H1 (cell line): ENCODE measurements around the gene UFSP1. TPM values are rescaled to one million over a fixed set of nuclear protein-coding genes. Genes with fewer than 3 reads are reported as not detected.
A peak's percentile ranks its signal among the peaks of the same experiment; 100 is the strongest.

ENCODE experiments used
- CTCF ChIA-PET: fragments of 300-600 bp; sonication (Branson Sonifier 250); formaldehyde crosslinking; loops from one replicate; lab custom pipeline; 2021; ENCODE audit not compliant: partially characterized antibody; lab: Charles Lee
- POLR2A ChIA-PET: fragments of 300-600 bp; sonication (Branson Sonifier 250); formaldehyde crosslinking; loops from one replicate; lab custom pipeline; 2021; ENCODE audit warnings: inconsistent platforms; ENCODE audit not compliant: partially characterized antibody; lab: Charles Lee
- DNase-seq, 2 experiments: peaks; one replicate each; pipeline versions ENCODE4 v3.0.0 to v3.0.0-alpha.2; 2010 to 2022; ENCODE audit warnings: low spot score in 2 of 2, low read depth in 1 of 2, mixed read lengths in 1 of 2
- FAIRE-seq: peaks from 2 replicates; lab custom pipeline; 2011; peaks lifted over from hg19 to GRCh38; lab: Jason Lieb, UNC
- H2AFZ ChIP-seq: 2 replicates; pipeline ENCODE4 v1.8.1; 2012; ENCODE audit warnings: low read length, inconsistent platforms
- H2AK5ac ChIP-seq: 2 replicates; pipeline ENCODE4 v1.6.1; 2013; ENCODE audit warnings: low read depth, low read length
- H2BK120ac ChIP-seq: replicated peaks from 2 replicates; pipeline ENCODE3; 2013; ENCODE audit warnings: low read depth, low read length, inconsistent platforms
- H2BK12ac ChIP-seq: 2 replicates; pipeline ENCODE4 v1.6.1; 2013; ENCODE audit warnings: low read depth, low read length
- H2BK15ac ChIP-seq: 2 replicates; pipeline ENCODE4 v1.6.1; 2013; ENCODE audit warnings: low read length
- H2BK20ac ChIP-seq: 2 replicates; pipeline ENCODE4 v1.6.1; 2013; ENCODE audit warnings: low read length
- H2BK5ac ChIP-seq: 2 replicates; pipeline ENCODE4 v1.6.1; 2013; ENCODE audit warnings: low read depth, low read length
- H3K14ac ChIP-seq: 2 replicates; pipeline ENCODE4 v1.6.1; 2013; ENCODE audit warnings: inconsistent platforms; ENCODE audit not compliant: insufficient read length
- H3K18ac ChIP-seq: 2 replicates; pipeline ENCODE4 v1.6.1; 2013; ENCODE audit warnings: low read length; ENCODE audit errors: extremely low read depth
- H3K23ac ChIP-seq: 2 replicates; pipeline ENCODE4 v1.6.1; 2013; ENCODE audit warnings: inconsistent platforms; ENCODE audit not compliant: insufficient read length
- H3K23me2 ChIP-seq: 2 replicates; pipeline ENCODE4 v1.6.1; 2013; ENCODE audit warnings: low read depth, low read length
- H3K27ac ChIP-seq: 2 replicates; pipeline ENCODE4 v1.6.1; 2011; ENCODE audit warnings: low read depth, low read length, inconsistent platforms
- H3K27me3 ChIP-seq, 4 experiments: replicated peaks in 1 of 4; 1 replicate in 1 of 4; 2 replicates in 3 of 4; pipeline versions ENCODE4 v1.6.1 to v1.8.1; 2011 to 2013; ENCODE audit warnings: low read length in 3 of 4, mild to moderate bottlenecking in 3 of 4, inconsistent platforms in 2 of 4, mixed read lengths in 2 of 4, moderate library complexity in 1 of 4; ENCODE audit not compliant: control insufficient read depth in 3 of 4, insufficient read depth in 3 of 4; ENCODE audit errors: extremely low read depth in 1 of 4
- H3K36me3 ChIP-seq, 4 experiments: 2 replicates each; pipeline versions ENCODE4 v1.6.1 to v1.8.1; 2011 to 2013; ENCODE audit warnings: mild to moderate bottlenecking in 4 of 4, low read length in 3 of 4, moderate library complexity in 2 of 4, control low read depth in 1 of 4, inconsistent platforms in 1 of 4; ENCODE audit not compliant: insufficient read depth in 4 of 4, control insufficient read depth in 2 of 4
- H3K4ac ChIP-seq: replicated peaks from 2 replicates; pipeline ENCODE3; 2013; ENCODE audit warnings: low read length, low read depth, mixed read lengths, inconsistent platforms; ENCODE audit not compliant: insufficient read length
- H3K4me1 ChIP-seq, 4 experiments: replicated peaks in 1 of 4; 1 replicate in 1 of 4; 2 replicates in 3 of 4; pipeline versions ENCODE4 v1.6.1 to v1.8.1; 2011 to 2013; ENCODE audit warnings: low read length in 3 of 4, inconsistent platforms in 2 of 4, mixed read lengths in 1 of 4; ENCODE audit not compliant: insufficient read depth in 4 of 4, control insufficient read depth in 3 of 4
- H3K4me2 ChIP-seq, 2 experiments: 2 replicates each; pipeline versions ENCODE4 v1.6.1 to v1.8.1; 2011 to 2013; ENCODE audit warnings: low read depth in 2 of 2, low read length in 2 of 2, control low read depth in 1 of 2, inconsistent platforms in 1 of 2, mild to moderate bottlenecking in 1 of 2; ENCODE audit not compliant: insufficient read depth in 1 of 2
- H3K4me3 ChIP-seq, 4 experiments: fragments of 200-600, 300-600 bp in 1 of 4; sonication (generic), shearing (Covaris generic), sonication (Bioruptor Twin) in 1 of 4; 2 replicates each; pipeline versions ENCODE4 v1.5.1 to v1.8.1; 2011 to 2016; ENCODE audit warnings: low read length in 4 of 4, low read depth in 3 of 4, control low read depth in 2 of 4, inconsistent platforms in 2 of 4, mild to moderate bottlenecking in 2 of 4, mixed read lengths in 1 of 4, moderate library complexity in 1 of 4; ENCODE audit not compliant: insufficient read depth in 2 of 4; ENCODE audit errors: extremely low read depth in 1 of 4
- H3K56ac ChIP-seq: replicated peaks from 2 replicates; pipeline ENCODE3; 2013; ENCODE audit warnings: low read depth, mild to moderate bottlenecking, mixed read lengths, low read length, inconsistent platforms; ENCODE audit not compliant: insufficient read length
- H3K79me1 ChIP-seq: 2 replicates; pipeline ENCODE4 v1.6.1; 2013; ENCODE audit warnings: low read depth, low read length, control low read depth
- H3K79me2 ChIP-seq, 2 experiments: 2 replicates each; pipeline versions ENCODE4 v1.6.1 to v1.8.1; 2012 to 2013; ENCODE audit warnings: low read length in 2 of 2, mild to moderate bottlenecking in 2 of 2, inconsistent platforms in 1 of 2; ENCODE audit not compliant: insufficient read depth in 2 of 2, control insufficient read depth in 1 of 2
- H3K9ac ChIP-seq, 4 experiments: replicated peaks in 1 of 4; 1 replicate in 1 of 4; 2 replicates in 3 of 4; pipeline versions ENCODE4 v1.6.1 to v1.8.1; 2011 to 2013; ENCODE audit warnings: low read depth in 3 of 4, low read length in 3 of 4, control low read depth in 2 of 4, mild to moderate bottlenecking in 2 of 4, moderate library complexity in 2 of 4, inconsistent platforms in 1 of 4; ENCODE audit errors: extremely low read depth in 1 of 4
- H3K9me3 ChIP-seq, 2 experiments: 2 replicates each; pipeline versions ENCODE4 v1.6.1 to v1.8.1; 2012 to 2013; ENCODE audit warnings: mild to moderate bottlenecking in 2 of 2, moderate library complexity in 2 of 2, control low read depth in 1 of 2, inconsistent platforms in 1 of 2, low read depth in 1 of 2, low read length in 1 of 2, mixed read lengths in 1 of 2; ENCODE audit not compliant: insufficient read depth in 2 of 2
- H4K20me1 ChIP-seq, 2 experiments: replicated peaks in 1 of 2; 2 replicates each; pipeline versions ENCODE3 to v1.8.1; 2011 to 2013; ENCODE audit warnings: inconsistent platforms in 2 of 2, low read length in 2 of 2, mild to moderate bottlenecking in 1 of 2; ENCODE audit not compliant: insufficient read depth in 2 of 2, control insufficient read depth in 1 of 2
- H4K5ac ChIP-seq: 2 replicates; pipeline ENCODE4 v1.6.1; 2013; ENCODE audit warnings: low read length, low read depth, mixed read lengths, inconsistent platforms; ENCODE audit not compliant: insufficient read length
- H4K8ac ChIP-seq: 2 replicates; pipeline ENCODE4 v1.8.0; 2013; ENCODE audit warnings: mild to moderate bottlenecking, moderate library complexity, low read length, inconsistent platforms; ENCODE audit not compliant: insufficient read depth; ENCODE audit errors: extremely low read depth
- H4K91ac ChIP-seq: replicated peaks from 2 replicates; pipeline ENCODE3; 2013; ENCODE audit warnings: low read length, mixed read lengths, inconsistent platforms; ENCODE audit not compliant: insufficient read length
- ATF3 ChIP-seq: IDR thresholded peaks from 2 replicates; pipeline ENCODE4 v1.6.1; 2011; ENCODE audit warnings: low read depth, mild to moderate bottlenecking, low read length; ENCODE audit not compliant: insufficient read depth
- EZH2 ChIP-seq: fragments of 200-600 bp; sonication (generic); IDR thresholded peaks from 2 replicates; pipeline ENCODE4 v1.7.1; 2012; ENCODE audit warnings: low read depth, mild to moderate bottlenecking, moderate library complexity, low read length, inconsistent platforms; ENCODE audit not compliant: severe bottlenecking
- JUND ChIP-seq: IDR thresholded peaks from 2 replicates; pipeline ENCODE4 v1.6.1; 2011; ENCODE audit warnings: mild to moderate bottlenecking, improper control_type of control experiment, low read length
- RFX5 ChIP-seq: IDR thresholded peaks from 2 replicates; pipeline ENCODE4 v1.6.1; 2011; ENCODE audit warnings: low read depth, low read length, improper control_type of control experiment, borderline replicate concordance
- SIRT6 ChIP-seq: IDR thresholded peaks from one replicate; pipeline ENCODE4 v1.7.1; 2012; ENCODE audit warnings: low read length, inconsistent platforms
- SP1 ChIP-seq: IDR thresholded peaks from 2 replicates; pipeline ENCODE4 v1.6.1; 2011; ENCODE audit warnings: low read depth, low read length
- SUZ12 ChIP-seq: fragments of 200-600 bp; sonication (generic); IDR thresholded peaks from 2 replicates; pipeline ENCODE4 v1.6.1; 2012; ENCODE audit warnings: mild to moderate bottlenecking, inconsistent platforms, low read length, moderate library complexity, mixed read lengths
- ZNF274 ChIP-seq: IDR thresholded peaks from 2 replicates; pipeline ENCODE4 v1.7.0; 2012; ENCODE audit warnings: low read length, borderline replicate concordance; ENCODE audit errors: extremely low read depth
- WGBS, 2 experiments: shearing (Covaris generic) in 1 of 2; methylation state at CpG; one replicate each; pipeline versions ENCODE4 v1.1.6 to v1.1.7; 2013 to 2015; ENCODE audit warnings: low lambda C conversion rate in 2 of 2, mixed read lengths in 2 of 2, inconsistent platforms in 1 of 2, low coverage in 1 of 2, missing lambda C conversion rate in 1 of 2; ENCODE audit not compliant: insufficient replicate concordance in 2 of 2, insufficient coverage in 1 of 2, insufficient read length in 1 of 2; ENCODE audit errors: extremely low coverage in 1 of 2, missing lambda C conversion rate in 1 of 2; 5-methylcytosine and 5-hydroxymethylcytosine counted together
- polyA plus RNA-seq, 7 experiments: library from polyadenylated mRNA; depleted of rRNA in 3 of 7; stranded (reverse) in 5 of 7; unstranded in 2 of 7; fragments of >200 nt in 5 of 7; fragments of 200-250 nt in 2 of 7; gene quantifications; 1 replicate in 5 of 7; 2 replicates in 1 of 7; 4 replicates in 1 of 7; pipeline versions ENCODE4 v1.2.1 to v1.2.3, GENCODE V29; 2011 to 2013; ENCODE audit warnings: missing spikeins in 2 of 7, mixed read lengths in 2 of 7
- total RNA-seq: library from RNA; stranded (reverse); fragmentation: NEBNext Ultra II Directional; extraction: Animal tissue kit (Norgen Biotek cat#: 25700); gene quantifications from 2 replicates; pipeline ENCODE4 v1.2.1, GENCODE V29; 2021
- TF ChIP-seq, protein P1 (sequence below): IDR thresholded peaks from 2 replicates; pipeline ENCODE4 v1.6.1; 2012; ENCODE audit warnings: low read length, inconsistent platforms

UFSP1 gene
- total and polyA plus RNA-seq, 2 of the 8 experiments (the other 6 are each of a cell fraction or from before 2014, with no cell fraction given): 1.6 to 4.3 TPM

DNA sequence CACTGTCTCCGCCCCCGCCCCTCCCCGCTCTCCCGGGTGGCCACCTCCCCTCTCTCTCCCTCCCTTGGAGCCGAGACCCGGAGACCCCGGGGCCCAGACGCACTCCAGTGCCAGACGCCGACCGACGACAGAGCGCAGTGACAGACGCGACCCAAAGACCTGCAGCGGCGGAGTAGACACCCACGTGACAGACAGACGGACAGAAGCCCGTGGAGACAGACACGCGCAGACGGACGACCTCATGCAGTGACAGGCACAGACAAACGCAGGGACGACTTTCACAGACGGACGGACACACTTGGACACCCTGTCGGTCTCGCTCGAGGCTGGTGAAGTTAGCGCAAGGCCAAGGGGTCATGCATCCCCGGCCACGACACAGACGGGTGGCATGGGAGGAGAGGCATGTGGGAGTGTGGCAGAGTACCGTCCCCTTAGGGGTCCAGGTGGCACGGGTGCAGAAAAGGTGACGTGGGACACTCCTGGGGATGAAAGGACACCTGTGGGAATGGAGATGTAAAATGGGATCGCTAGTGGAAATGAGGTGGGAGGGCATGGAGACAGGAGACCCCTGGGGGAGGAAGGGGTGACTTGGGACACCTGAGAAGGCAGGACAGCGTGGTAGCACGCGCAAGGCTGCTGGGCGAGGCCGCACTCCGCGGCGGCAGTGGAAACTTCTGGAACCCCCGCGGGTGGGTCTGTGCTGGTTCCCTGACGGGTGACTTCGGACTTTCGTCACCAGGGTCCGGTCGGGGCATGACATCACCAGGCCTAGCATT, 6.6 kb upstream of the UFSP1 start:
- H3K4me1 ChIP-seq: peaks cover 0 to 10% (median 6%) of the 10 kb centered on the region in 4 experiments; a peak in 6 of 7 replicates
- H3K4me2 ChIP-seq: peak overlapping the region; percentile 61 to 74
- H3K56ac ChIP-seq: no peak overlapping the region
- H3K23me2 ChIP-seq: peaks cover 6% of the 10 kb centered on the region; the same call in 1 of the 2 replicates
- no peak overlapping the region for H4K8ac ChIP-seq
- H2BK15ac ChIP-seq: peak overlapping the region; percentile 75; the same call in 1 of the 2 replicates
- no peaks in the 10 kb centered on the region for H3K79me2 ChIP-seq
- peak overlapping the region; percentile 65 for H3K4ac ChIP-seq
- no peak overlapping the region for H2AFZ ChIP-seq
- H4K20me1 ChIP-seq: peaks cover 0 to 5% of the 10 kb centered on the region in 2 experiments
- H3K23ac ChIP-seq: no peak overlapping the region
- H2BK12ac ChIP-seq: peak overlapping the region; percentile 9; the same call in 1 of the 2 replicates
- no peak overlapping the region for H2BK120ac ChIP-seq
- no peak overlapping the region for H3K9ac ChIP-seq
- no peaks in the 10 kb centered on the region for H3K79me1 ChIP-seq
- peak overlapping the region; percentile 11; the same call in 1 of the 2 replicates for H3K18ac ChIP-seq
- no peak overlapping the region for H2AK5ac ChIP-seq
- no peak overlapping the region for H3K27ac ChIP-seq
- no peaks in the 10 kb centered on the region for H3K36me3 ChIP-seq
- POLR2A ChIA-PET: interaction anchor here (0.5 to 1.8 kb wide), 4 partner anchors 14 to 403 kb away, joined by 3 to 5 read pairs (median 4); no protein-coding TSS in a partner anchor
- H2BK5ac ChIP-seq: no peak overlapping the region
- H2BK20ac ChIP-seq: no peak overlapping the region
- CTCF ChIA-PET: interaction anchor here (0.6 to 2.5 kb wide), 6 partner anchors 54 to 263 kb away, joined by 3 to 17 read pairs (median 8); partner anchors contain the start of genes MUC3A and TRIM56
- peak overlapping the region; percentile 55 for H4K91ac ChIP-seq
- H3K4me3 ChIP-seq: peak overlapping the region; percentile 3 to 58 (median 24); a peak in 7 of 8 replicates
- DNase-seq (peak in 1 of 2 experiments; percentile 76), FAIRE-seq (no peak)
- H4K5ac ChIP-seq: no peak overlapping the region
- H3K14ac ChIP-seq: no peak overlapping the region
- peaks cover 15 to 35% (median 19%) of the 10 kb centered on the region in 4 experiments for H3K27me3 ChIP-seq
- H3K9me3 ChIP-seq: no peaks in the 10 kb centered on the region
- WGBS, 2 experiments: 11% methylated on average over 50 of the region's 54 CpGs; no CpG with 5 or more reads in 1 of the 2 experiments
- TF ChIP-seq SP1: no peak
- TF ChIP-seq SIRT6: no peak
- TF ChIP-seq SUZ12: peak; percentile 81; the same call in 1 of the 2 replicates
- TF ChIP-seq, protein P1, sequence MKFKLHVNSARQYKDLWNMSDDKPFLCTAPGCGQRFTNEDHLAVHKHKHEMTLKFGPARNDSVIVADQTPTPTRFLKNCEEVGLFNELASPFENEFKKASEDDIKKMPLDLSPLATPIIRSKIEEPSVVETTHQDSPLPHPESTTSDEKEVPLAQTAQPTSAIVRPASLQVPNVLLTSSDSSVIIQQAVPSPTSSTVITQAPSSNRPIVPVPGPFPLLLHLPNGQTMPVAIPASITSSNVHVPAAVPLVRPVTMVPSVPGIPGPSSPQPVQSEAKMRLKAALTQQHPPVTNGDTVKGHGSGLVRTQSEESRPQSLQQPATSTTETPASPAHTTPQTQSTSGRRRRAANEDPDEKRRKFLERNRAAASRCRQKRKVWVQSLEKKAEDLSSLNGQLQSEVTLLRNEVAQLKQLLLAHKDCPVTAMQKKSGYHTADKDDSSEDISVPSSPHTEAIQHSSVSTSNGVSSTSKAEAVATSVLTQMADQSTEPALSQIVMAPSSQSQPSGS: peak; percentile 58; the same call in 1 of the 2 replicates
- no peak for TF ChIP-seq ZNF274
- TF ChIP-seq RFX5: no peak
- peak; percentile 84 for TF ChIP-seq EZH2
- TF ChIP-seq ATF3: no peak
- 0 out of 2 replicates have a peak, but pooled peaks have one; percentile 23 for TF ChIP-seq JUND
